Stimulated activated CD4-positive, alpha-beta T cell treated with anti-CD3 and anti-CD28 coated beads, Interleukin-1b, Interleukin-23, amount 100 ng/mL, for 1 hour (primary cell): ENCODE measurements around the gene BEST3.
"Not testable (repeated sequence)": the region's sequence is repeated elsewhere in the genome, so short reads cannot be mapped to it uniquely, and the experiment has no call there.

Source experiments
- DNase-seq, 2 donors: peaks; one replicate each; pipeline ENCODE4 v3.0.0-alpha.2; 2020; ENCODE audit warnings: low read depth in 2 of 2

The BEST3 gene

DNA sequence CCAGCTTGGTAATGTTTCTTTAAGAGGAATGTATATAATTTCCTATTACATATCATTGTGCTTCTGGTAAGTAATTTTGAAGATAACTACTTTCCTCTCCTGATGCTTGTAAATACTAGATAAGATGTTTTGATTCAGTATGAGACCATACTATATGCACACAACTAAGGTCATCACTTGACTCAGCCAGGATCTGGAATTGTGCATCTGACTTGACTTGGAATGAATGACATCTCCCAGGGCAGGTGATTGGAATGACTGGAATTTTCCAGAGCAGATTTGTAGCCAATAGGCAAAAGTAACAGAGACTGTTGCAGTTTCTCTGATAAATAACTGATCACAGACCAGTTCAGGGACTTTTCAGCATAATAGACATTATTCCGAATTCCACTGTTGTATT lies 11.1 kb downstream of the BEST3 start:
- DNase-seq: no peak

DNA sequence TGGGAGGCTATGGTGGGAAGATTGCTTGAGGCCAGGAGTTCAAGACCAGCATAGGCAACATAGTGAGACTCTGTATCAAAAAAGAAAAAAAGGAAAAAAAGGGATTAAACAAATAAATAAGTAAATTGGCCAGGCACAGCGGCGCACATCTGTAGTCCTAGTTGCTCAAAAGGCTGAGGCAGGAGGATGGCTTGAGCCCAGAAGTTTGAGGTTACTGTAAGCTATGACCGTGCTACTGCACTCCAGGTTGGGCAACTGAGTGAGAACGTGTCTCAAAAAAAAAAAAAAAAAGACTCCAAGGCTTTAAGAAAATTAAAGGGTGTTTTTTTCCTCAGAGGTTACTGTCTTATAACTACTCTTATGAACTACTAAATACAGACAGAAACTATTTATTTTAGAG lies 11.7 kb downstream of the BEST3 start:
- DNase-seq: no peak

DNA sequence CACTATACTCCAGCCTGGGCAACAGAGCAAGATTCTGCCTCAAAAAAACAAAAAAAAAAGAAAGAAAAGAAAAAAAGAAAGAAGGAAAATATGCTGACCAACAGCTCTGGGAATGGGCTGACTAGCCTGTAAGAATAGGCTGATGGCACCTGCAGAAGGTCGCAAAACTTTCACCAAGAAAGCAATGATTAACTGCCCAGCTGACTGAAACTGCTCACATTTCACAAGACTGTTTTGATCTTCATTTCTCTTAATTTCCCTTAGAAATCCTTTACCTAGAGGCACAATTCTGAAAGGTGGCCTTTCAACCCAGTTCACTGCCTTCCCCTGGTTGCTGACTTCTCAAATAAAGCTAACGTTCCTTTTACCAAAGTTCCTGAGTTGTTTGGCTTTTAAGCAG lies 12.4 kb downstream of the BEST3 start:
- no peak for DNase-seq

DNA sequence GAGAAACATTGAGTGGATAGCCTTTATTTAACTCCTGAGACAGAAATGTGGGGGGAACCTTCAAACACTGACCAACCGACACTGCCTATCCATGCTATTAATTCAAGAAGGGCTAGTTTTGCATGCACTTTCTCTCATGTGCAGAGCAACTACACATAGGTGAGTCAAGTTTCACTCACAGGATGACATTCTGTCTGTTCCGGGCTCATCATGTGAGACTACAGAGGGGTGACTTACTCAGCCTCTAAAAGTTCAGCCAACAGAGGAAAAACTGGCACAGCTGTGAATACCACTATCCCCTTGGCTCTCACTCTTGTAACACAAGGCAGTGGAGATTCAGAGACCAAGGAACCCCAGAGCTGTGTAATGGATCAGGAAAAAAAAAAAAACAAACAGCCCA lies 13.3 kb downstream of the BEST3 start:
- DNase-seq: no peak

DNA sequence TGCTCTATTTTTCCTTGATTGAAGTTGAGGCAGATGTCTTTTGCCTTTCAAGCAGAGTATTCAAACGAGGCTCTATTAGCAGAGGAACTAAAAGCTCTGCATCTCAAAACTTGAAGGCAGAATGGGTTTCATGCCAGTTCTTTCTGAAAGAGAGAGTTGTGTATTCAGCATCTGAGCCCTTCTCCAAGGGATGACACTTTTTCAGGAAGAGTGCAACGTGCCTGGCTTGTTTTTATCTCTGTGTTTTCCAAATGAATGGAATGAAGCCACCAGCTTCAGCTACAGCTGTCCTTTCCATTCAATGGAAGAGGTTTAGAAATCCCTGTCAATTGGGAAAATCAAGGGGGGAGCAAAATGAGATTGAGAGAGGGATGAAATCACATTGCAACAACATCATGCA lies 14.6 kb downstream of the BEST3 start:
- no peak for DNase-seq

DNA sequence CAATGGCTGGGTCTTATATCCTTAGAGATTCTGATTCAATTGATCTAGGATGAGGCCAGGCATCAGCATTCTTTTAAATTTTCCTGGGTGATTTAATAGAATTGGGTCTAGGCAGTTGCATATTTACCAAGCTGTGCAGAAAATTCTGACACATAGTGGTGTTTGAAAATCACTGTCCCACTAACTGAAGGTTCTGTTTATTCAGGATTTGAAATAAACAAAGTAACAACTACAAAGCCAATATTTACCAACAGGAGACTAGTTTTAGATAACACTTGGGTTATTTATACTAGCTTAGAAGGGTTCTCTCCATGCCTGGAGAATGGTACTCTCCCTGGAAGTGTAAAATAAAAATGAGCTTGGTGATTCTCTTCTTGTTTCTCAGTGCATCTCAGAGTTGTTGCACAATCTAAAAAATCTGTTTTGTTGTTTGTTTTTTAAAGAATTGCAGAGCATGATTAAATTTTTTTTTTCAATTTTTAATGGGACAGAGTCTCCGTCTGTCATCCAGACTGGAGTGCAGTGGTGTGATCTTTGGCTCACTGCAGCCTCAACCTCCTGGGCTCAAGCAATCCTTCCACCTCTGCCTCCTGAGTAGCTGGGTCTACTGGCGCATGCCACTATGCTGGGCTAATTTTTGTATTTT lies 16.9 kb downstream of the BEST3 start:
- no peak for DNase-seq

DNA sequence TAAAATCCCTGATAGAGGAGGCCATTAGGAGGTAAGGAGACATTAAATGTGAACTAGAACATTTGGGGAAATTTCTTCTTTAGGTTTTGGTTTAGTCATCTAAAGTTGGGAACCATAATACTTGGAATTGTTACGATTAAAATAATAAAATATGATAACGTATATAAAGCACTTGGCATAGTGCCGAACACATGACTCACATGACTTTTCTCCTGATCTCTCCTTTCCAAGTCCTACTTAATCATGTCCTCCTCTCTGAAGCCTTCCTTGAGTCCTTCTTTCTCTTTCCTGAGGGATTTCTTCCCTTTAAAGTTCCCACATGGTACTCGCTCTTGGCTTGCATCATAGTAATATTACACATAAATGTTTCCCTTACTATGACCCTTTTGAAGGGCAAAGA lies 20.0 kb downstream of the BEST3 start:
- no peak for DNase-seq

DNA sequence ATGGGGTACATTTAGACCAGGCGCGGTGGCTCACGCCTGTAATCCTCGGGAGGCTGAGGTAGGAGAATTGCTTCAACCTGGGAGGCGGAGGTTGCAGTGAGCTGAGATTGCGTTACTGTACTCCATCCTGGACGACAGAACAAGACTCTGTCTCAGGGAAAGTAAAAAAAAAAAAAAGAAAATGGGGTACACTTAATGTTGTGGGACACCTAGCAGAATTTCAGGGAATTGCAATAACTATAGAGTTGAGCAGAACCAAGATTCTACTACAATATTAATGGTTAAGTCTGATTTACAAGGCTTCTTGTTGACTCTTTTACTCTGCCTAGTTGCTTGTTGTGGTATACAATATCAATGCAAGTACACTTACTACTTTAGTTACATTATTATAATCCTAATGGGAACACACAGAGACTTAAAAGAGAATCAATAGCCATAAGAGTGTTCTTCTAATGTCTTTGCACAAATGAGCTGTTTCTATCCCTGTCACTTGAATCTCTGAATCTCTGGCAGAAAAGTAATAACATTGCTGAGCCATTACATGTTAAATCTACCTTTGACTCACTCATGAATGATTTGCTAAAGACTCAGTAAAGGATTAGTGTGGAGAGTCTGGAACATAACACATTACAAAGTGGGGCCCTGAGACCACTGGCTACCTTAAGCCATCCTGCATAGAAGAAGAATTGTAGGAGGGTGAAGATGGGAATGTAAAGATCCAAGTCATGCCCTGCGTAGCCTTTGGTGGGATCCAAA lies 22.7 kb downstream of the BEST3 start:
- no peak for DNase-seq

DNA sequence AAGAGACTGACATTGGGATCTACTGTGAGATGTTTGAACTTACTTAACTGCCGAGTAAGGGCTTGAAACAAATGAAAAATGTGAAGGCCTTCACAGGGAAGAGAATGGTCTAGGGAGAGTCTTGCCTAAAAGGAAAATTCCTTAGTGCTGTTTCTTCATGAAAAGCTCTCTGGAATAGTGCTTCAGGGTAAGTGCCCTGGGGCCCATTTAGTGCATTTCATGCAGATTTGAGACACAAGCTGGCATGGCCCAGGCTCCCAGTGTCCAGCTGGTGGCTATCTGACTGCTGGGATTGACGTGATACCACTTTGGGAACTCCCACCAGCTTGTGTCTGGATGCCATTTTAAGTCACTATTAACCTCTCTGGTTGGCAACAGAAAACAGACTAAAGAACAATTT lies 26.9 kb downstream of the BEST3 start:
- no peak for DNase-seq

DNA sequence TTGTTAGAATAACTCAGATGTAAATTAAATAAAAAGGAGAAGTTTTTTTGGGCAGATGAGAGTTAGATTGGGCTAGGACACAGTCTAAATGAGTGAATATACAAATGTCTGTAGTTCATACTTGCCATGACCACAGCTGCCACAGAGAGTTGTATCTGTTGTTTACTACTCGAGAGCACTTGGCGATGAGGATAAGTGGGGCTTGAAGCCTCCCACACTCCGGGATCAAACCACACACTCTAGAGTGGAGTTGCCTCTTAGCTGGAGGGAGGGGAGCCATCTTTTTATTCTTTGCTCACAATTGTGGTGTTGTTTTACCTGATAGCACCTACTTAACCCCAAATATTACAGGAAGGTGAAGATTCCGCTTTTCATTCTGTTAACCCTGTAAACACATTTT lies 27.5 kb downstream of the BEST3 start:
- DNase-seq: no peak

DNA sequence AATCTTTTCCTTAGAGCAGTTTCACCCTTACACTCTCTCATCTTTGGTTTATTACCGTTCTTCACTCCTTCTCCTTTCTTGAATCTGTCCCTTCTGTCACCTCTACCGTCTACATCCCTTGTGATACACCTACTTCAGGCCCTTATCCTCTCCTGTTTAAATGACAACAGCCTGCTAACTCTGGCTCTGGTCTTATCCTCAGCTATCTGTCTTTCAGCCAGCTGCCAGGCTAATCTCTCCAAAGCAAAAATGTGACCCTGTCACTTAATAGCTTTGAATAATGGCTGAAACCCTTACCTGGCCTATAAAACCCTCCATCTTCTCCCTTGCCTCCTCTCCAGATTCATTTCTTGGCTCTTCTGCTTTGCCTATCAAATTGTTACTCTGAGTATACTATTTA lies 32.3 kb downstream of the BEST3 start:
- no peak for DNase-seq

DNA sequence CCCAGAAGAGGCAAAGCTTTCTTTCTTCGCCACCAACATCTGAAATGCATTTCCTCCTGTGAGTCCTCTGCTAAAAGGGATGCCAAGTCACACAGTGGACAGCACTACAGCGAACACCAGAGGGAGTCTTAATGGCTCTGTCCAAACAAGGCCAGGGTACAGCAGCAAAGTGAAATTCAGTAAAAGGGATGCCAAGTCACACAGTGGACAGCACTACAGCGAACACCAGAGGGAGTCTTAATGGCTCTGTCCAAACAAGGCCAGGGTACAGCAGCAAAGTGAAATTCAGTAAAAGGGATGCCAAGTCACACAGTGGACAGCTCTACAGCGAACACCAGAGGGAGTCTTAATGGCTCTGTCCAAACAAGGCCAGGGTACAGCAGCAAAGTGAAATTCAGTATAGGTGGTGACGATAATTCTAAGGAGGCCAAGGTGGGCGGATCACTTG lies 34.1 kb downstream of the BEST3 start:
- DNase-seq: not testable (repeated sequence)

DNA sequence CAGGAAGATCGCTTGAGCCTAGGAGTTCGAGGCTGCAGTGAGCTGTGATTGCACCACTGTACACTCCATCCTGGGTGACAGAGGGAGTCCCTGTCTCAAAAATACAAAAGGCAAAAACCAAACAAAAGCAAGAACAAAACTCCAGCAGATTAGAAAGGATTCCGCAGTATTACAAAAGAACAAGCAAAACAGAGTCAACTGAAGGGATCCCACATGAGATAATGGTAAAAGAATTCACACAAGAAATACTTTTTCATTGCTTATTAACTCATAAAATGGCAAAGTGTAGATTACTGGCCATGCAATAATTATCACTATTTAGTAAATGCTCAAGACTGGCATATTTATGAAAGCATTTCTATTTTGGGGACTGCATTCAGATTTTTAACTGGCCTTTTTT lies 35.4 kb downstream of the BEST3 start:
- DNase-seq: no peak

DNA sequence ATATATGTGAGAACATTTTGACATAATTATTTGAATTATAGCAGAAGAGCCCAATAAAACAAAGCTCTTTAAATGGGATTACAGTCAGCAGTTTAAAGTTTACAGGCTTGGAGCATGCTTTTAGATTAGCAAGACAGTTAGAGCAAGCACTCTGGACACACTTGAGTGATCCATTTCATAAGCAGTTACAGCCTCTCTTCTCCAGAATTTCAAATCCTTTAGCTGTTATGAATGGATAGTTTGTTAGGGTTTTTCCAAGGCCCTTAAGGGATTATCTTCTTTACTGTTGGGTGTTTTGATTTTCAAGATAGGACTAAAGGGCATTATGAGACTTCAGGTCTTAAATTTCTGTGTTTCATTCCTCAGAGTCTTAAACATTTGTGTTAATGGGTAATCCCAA lies 36.3 kb downstream of the BEST3 start:
- no peak for DNase-seq

DNA sequence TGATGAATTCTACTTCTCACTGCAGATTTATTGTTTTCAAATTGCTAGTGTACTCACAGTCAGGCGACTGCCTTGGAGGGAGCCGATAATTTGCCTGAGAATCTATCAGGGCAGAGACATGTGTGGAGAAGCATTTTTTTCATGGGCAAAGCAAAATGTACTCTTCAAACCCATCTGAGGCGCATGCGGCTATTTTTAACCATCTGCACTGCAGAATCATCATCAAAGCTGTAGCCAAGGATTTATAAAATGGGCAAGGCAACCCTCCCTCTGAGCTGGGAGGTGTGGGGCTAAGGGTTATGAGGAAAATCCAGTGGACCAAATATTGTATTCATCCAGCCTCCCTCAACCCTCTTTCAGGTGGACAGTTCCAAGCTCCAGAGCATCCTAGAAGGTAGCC lies 37.7 kb downstream of the BEST3 start:
- no peak for DNase-seq

DNA sequence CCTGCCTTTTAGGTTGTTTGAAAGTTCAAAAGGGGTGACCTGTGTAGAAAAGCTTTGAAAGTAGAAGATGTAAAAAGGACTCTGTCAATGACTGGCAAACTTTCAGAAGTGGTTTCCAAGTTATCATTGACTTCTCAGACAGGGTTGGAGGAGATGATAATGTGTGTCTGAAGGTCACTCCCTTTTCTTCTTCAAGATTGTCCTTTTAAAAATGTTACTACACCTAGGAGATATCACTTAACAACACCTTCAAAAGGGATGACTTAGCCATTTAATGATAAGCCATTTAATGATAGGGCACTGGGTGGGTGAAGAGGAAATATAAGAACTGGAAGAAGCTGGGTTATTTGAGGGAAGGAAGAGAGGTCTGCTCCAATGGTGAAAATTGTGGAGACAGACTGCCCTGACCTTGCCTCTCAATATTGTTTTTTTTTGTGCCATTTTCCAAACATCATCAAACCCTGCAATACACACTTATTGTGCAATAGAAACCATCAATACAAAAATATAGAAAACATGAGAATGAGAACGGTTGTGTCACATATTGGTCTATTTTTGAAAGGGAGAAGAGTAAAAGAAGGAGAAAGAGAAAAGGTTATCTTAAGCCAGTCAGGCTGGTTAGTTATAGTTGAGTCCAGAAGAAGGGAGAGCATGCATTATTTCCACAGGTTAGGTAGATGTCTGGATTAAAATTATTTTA lies 38.8 kb downstream of the BEST3 start:
- no peak for DNase-seq

DNA sequence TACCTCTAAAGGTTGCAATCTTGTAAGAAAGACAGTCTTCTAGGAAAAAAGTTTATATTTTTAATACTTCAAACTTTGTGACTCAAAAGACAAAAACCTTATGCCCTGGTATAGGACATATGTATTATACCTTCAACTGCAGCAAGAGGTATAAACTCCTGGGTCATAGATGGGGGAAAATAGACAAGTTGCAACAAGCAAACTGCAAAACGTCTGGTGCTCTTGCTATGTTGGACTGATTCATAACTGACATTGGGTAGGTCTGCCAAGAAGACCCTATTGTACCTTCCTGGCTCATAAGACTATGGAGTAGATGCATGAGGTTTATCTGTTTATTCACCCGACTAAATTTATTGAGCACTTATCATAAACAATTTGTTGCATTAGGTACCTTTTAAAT lies 40.9 kb downstream of the BEST3 start:
- DNase-seq: no peak

DNA sequence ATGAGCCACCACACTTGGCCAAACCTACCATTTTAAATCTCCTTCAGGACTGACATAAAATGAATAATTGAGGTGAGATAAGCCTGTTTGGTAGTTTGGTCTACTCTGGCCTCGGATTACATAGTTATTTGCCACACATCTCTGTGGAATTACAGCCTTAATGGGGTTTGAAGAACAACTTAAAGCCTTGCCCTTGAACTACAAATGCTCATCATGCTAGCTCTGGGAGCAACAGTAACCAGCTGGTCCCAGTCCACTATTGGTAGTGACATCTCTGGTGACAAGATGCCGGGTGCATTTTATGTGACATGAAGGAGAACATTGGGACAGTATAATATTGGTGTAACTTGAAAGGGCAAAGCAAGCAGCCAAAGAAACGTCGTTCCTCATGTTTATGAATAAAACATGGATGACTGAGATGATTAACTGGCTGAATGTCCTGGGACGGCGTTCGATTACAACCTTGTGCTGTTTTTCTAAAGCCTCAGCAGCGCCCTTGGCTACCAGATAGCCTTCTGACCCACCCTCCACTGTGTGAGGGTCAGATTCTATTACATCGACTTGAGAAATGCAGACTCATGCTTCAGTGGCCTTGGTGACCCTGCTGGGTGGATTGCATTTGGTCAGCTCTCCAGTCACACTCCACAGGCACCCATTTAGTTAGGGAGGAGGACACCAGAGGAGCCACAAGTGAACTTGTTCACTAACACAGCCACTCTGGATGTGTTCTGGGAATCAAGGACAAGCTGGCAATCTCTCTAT lies 41.5 kb downstream of the BEST3 start:
- DNase-seq: no peak

DNA sequence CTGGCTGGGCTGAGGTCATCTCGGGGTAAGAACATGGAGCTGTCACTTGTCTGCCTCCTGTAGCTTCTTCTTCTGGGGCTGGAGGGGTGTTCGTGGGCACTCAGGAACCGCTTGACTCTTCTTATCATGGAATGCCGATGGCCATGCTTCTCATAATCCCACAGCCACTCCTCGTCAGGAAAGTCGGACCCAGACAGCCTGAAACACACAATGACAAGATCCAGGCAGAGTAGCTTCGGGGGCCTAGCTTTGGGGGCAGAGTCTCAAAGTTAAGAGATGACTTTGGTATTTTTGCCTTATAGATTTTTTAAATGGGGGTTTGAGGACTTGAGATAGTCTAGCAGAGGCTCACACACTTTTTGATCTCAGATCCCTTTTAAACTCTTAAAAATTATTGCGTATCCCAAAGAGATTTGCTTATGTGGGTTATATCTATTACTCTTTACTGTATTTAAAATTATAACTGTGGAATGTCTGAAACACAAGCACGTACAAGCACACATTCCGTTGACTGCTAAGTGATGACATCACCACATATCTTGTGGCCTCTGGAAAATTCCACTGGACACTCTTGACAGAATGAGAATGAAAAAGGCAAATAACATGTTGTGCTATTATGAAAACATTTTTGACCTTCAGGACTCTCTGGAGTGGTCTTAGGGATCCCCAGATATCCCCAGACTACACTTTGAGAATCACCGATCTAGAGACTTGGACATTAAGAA lies 43.3 kb downstream of the BEST3 start:
- no peak for DNase-seq

DNA sequence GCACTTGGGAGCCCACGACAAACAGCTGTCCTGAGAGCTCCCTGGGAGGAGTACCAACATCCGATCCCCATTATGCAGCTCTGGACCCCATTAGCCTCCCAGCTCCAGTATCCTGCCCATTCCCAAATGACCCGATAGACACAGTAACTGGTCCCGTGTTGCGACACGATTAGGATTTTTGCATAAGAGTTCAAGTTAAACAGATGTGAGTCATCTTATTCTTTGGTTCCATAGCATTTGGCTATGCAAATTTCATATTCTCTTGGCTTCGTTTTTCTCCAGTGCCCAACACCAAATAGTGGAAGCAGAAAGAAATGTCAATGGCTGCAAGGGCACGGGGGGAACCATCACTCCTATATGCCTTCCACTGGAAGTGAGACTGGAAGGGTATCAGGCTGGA lies 45.4 kb downstream of the BEST3 start:
- no peak for DNase-seq

DNA sequence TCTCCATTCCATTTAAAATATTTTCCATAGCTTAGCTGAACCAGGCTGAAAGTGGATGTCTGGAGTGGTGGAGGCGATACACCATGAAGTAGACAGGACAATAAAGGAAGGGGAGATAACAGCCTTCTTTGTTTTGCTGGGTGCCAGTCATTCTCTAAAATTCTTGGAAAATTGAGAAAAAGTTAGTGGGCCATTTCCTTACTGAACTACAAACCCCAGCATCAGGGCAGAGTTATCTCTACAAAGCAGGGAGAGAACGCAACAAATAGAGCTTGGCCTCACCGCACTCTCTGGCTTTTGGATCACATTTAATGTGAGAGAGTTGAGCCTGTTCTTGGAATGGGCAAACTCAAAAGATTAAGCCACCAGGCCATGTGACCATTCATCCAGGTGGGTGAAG lies 47.2 kb downstream of the BEST3 start:
- no peak for DNase-seq

DNA sequence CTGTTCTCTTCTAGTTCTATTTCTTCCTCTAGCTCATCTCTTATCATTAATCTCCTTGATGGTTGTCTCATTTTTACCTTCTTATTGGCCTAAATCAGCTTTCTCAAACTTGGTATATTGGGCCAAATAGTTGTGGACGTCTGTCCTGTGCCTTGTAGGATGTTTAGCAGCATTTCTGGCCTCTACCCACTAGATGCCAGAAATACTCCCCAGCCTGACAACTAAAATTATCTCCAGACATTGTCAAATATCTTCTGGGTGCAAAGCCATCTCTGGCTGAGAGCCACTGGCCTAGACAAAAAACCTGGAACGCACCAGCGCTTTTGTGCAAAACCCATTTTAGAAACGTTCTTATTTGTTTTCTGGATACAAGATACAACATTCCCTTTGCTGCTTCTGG lies 49.6 kb downstream of the BEST3 start:
- DNase-seq: no peak
